ENCODE results near the gene TTN. TPM values are rescaled to one million over a fixed set of nuclear protein-coding genes. Genes with fewer than 3 reads are reported as not detected.

Gene TTN
- total RNA-seq, 1 experiment from 2014 or later = 0.23 TPM

- DNase-seq (ENCODE audit: low read depth) = no peak
Observed at GRCh38 chr2:178502751-178503150, 304.5 kb downstream of the TTN start.

GRCh38 chr2:178499640-178500039 lies 307.6 kb downstream of the TTN start:
- DNase-seq (ENCODE audit: low read depth) = no peak

- DNase-seq (ENCODE audit: low read depth) = no peak
Observed at GRCh38 chr2:178498137-178498536, 309.1 kb downstream of the TTN start.

- no peak for DNase-seq (ENCODE audit: low read depth)
Observed at GRCh38 chr2:178496049-178496448, 311.2 kb downstream of the TTN start.

- no peak for DNase-seq (ENCODE audit: low read depth)
Observed at GRCh38 chr2:178491612-178492011, 315.6 kb downstream of the TTN start.

GRCh38 chr2:178485356-178485755 lies 321.9 kb downstream of the TTN start:
- DNase-seq (ENCODE audit: low read depth) = no peak

- no peak for DNase-seq (ENCODE audit: low read depth)
Observed at GRCh38 chr2:178484245-178485041, 322.8 kb downstream of the TTN start.

GRCh38 chr2:178482437-178482836 lies 324.8 kb downstream of the TTN start:
- DNase-seq (ENCODE audit: low read depth) = no peak

- DNase-seq (ENCODE audit: low read depth) = peak; percentile 98
Observed at GRCh38 chr2:178480227-178481181, 326.7 kb downstream of the TTN start, which contains the start of gene PLEKHA3. Gene PLEKHA3 (plus strand): TSS chr2:178480457. CDS start chr2:178480870, 413 bp downstream.

- no peak for DNase-seq (ENCODE audit: low read depth)
Observed at GRCh38 chr2:178479758-178480226, 327.4 kb downstream of the TTN start.

GRCh38 chr2:178479275-178479616 lies 328.0 kb downstream of the TTN start:
- DNase-seq (ENCODE audit: low read depth) = no peak

GRCh38 chr2:178478439-178479274 lies 328.6 kb downstream of the TTN start, which contains the start of gene FKBP7:
Gene FKBP7 (minus strand): TSS chr2:178478600. CDS start chr2:178478499, 101 bp downstream.
- peak; percentile 65 for DNase-seq (ENCODE audit: low read depth)

- DNase-seq (ENCODE audit: low read depth) = no peak
Observed at GRCh38 chr2:178478130-178478438, 329.1 kb downstream of the TTN start.

- DNase-seq (ENCODE audit: low read depth) = no peak
Observed at GRCh38 chr2:178477443-178478129, 329.6 kb downstream of the TTN start.

- no peak for DNase-seq (ENCODE audit: low read depth)
Observed at GRCh38 chr2:178476477-178476876, 330.7 kb downstream of the TTN start.

Other genes starting within 250 kb of the TTN start
- gene CCDC141, start 242.7 kb upstream of the TTN start, total RNA-seq (2014; rRNA removed; shearing (Covaris generic)) = not detected in 2 replicates

Measured in HT1080 (cell line).